Neuronal stem cell (in vitro differentiated cells): ENCODE results near the gene MYO19.
"Not testable (repeated sequence)": the region's sequence is repeated elsewhere in the genome, so short reads cannot be mapped to it uniquely, and the experiment has no call there.

Source experiments
- DNase-seq: peaks from one replicate; pipeline ENCODE4 v3.0.0-alpha.2; 2013; ENCODE audit warnings: low spot score
- H2AFZ ChIP-seq: one replicate; pipeline ENCODE4 v1.6.1; 2013; ENCODE audit warnings: mild to moderate bottlenecking, low read length, inconsistent platforms
- H2AK5ac ChIP-seq: 2 replicates; pipeline ENCODE4 v1.6.1; 2013; ENCODE audit warnings: low read depth, mild to moderate bottlenecking, inconsistent platforms, low read length, moderate library complexity, mixed read lengths
- H2BK120ac ChIP-seq: 2 replicates; pipeline ENCODE4 v1.6.1; 2013; ENCODE audit warnings: low read depth, mild to moderate bottlenecking, inconsistent platforms, low read length, moderate library complexity, mixed read lengths
- H2BK12ac ChIP-seq: one replicate; pipeline ENCODE4 v1.6.1; 2013; ENCODE audit warnings: low read length, inconsistent platforms
- H2BK15ac ChIP-seq: 2 replicates; pipeline ENCODE4 v1.6.1; 2013; ENCODE audit warnings: mild to moderate bottlenecking, low read length, inconsistent platforms, mixed read lengths
- H2BK5ac ChIP-seq: one replicate; pipeline ENCODE4 v1.6.1; 2013; ENCODE audit warnings: inconsistent platforms, mild to moderate bottlenecking, low read length, moderate library complexity
- H3K14ac ChIP-seq: one replicate; pipeline ENCODE4 v1.6.1; 2013; ENCODE audit warnings: low read length, inconsistent platforms
- H3K18ac ChIP-seq: 2 replicates; pipeline ENCODE4 v1.6.1; 2013; ENCODE audit warnings: low read length, inconsistent platforms
- H3K23ac ChIP-seq: 2 replicates; pipeline ENCODE4 v1.6.1; 2013; ENCODE audit warnings: low read depth, mild to moderate bottlenecking, mixed read lengths, low read length, inconsistent platforms; ENCODE audit not compliant: poor library complexity
- H3K27ac ChIP-seq: replicated peaks from 3 replicates; pipeline ENCODE4 v1.5.1; 2013; ENCODE audit warnings: low read length, inconsistent platforms
- H3K27me3 ChIP-seq, 3 experiments: 2 replicates each; pipeline ENCODE4 v1.6.1; 2013; ENCODE audit warnings: low read length in 3 of 3, mild to moderate bottlenecking in 2 of 3, inconsistent platforms in 1 of 3, low read depth in 1 of 3, mixed read lengths in 1 of 3, moderate library complexity in 1 of 3; ENCODE audit not compliant: control insufficient read depth in 3 of 3, insufficient read depth in 3 of 3
- H3K36me3 ChIP-seq, 2 donors: replicated peaks in 1 of 2; 2 replicates each; pipeline ENCODE4 v1.6.1; 2013; ENCODE audit warnings: low read length in 2 of 2; ENCODE audit not compliant: control insufficient read depth in 2 of 2, insufficient read depth in 2 of 2
- H3K4ac ChIP-seq: 2 replicates; pipeline ENCODE4 v1.6.1; 2013; ENCODE audit warnings: inconsistent platforms, mild to moderate bottlenecking, low read length, moderate library complexity
- H3K4me1 ChIP-seq, 2 donors: 1 replicate in 1 of 2; 2 replicates in 1 of 2; pipeline ENCODE4 v1.6.1; 2013; ENCODE audit warnings: low read length in 2 of 2, low read depth in 1 of 2; ENCODE audit not compliant: control insufficient read depth in 2 of 2, insufficient read depth in 1 of 2
- H3K4me2 ChIP-seq: one replicate; pipeline ENCODE4 v1.6.1; 2013; ENCODE audit warnings: mild to moderate bottlenecking, low read length, inconsistent platforms; ENCODE audit not compliant: insufficient read depth, poor library complexity, severe bottlenecking
- H3K4me3 ChIP-seq, 2 donors: 2 replicates each; pipeline ENCODE4 v1.5.1; 2013; ENCODE audit warnings: low read length in 2 of 2, mild to moderate bottlenecking in 2 of 2, inconsistent platforms in 1 of 2, moderate library complexity in 1 of 2
- H3K79me1 ChIP-seq: one replicate; pipeline ENCODE4 v1.6.1; 2013; ENCODE audit warnings: low read depth, mild to moderate bottlenecking, inconsistent platforms, low read length, moderate library complexity
- H3K9ac ChIP-seq: one replicate; pipeline ENCODE4 v1.6.1; 2013; ENCODE audit warnings: mild to moderate bottlenecking, low read depth, low read length, inconsistent platforms; ENCODE audit not compliant: poor library complexity
- H3K9me3 ChIP-seq, 2 donors: replicated peaks in 1 of 2; 2 replicates each; pipeline versions ENCODE3 to v1.6.1; 2013; ENCODE audit warnings: low read length in 2 of 2, mild to moderate bottlenecking in 2 of 2, inconsistent platforms in 1 of 2, low read depth in 1 of 2, mixed read lengths in 1 of 2, moderate library complexity in 1 of 2; ENCODE audit not compliant: control insufficient read depth in 2 of 2, insufficient read depth in 1 of 2
- H4K8ac ChIP-seq: one replicate; pipeline ENCODE4 v1.6.1; 2013; ENCODE audit warnings: low read depth, mild to moderate bottlenecking, inconsistent platforms, low read length, moderate library complexity
- H4K91ac ChIP-seq: one replicate; pipeline ENCODE4 v1.6.1; 2013; ENCODE audit warnings: low read length, low read depth, mild to moderate bottlenecking, inconsistent platforms; ENCODE audit not compliant: poor library complexity
- WGBS, 2 donors: extraction: QIAGEN DNeasy Blood & Tissue Kit; methylation state at CpG; one replicate each; pipeline ENCODE4 v1.1.7; 2013; ENCODE audit warnings: missing lambda C conversion rate in 2 of 2, mixed read lengths in 1 of 2; ENCODE audit not compliant: insufficient read length in 2 of 2, insufficient replicate concordance in 1 of 2; ENCODE audit errors: extremely low coverage in 2 of 2; 5-methylcytosine and 5-hydroxymethylcytosine counted together

The MYO19 gene

DNA sequence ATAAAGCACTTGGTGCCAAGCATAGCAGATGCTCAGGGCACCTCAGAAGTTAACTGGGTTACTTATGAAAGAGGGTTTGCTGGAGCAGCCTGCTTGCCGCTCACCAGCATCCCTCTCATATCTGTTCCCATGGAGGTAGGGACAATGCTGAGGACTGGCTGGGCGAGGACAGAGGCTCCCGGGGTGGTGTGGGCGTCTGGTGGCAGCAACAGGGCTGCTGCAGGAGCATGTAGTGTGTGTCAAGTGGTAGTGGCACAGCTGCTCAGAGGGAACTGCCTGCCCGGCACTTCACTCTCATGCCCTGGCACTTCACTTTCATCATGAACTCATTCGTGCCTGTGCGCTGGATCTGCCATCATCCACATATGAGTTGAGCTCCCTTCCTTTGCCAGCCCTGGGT lies 75.1 kb downstream of the MYO19 start:
- Histone ChIP-seq H3K23ac (peak overlapping the region; percentile 3), H3K4ac (no peak overlapping the region), H3K36me3 (no peaks in the 10 kb centered on the region), H2BK5ac (no peak overlapping the region), H4K91ac (no peak overlapping the region), H3K27me3 (peaks cover 0 to 19% (median 4%) of the 10 kb centered on the region in 3 experiments), H3K9me3 (no peaks in the 10 kb centered on the region), H3K4me2 (no peak overlapping the region), H3K79me1 (no peaks in the 10 kb centered on the region), H2BK12ac (no peak overlapping the region), H4K8ac (no peak overlapping the region), H3K9ac (no peak overlapping the region), H3K27ac (no peak overlapping the region), H2AFZ (no peak overlapping the region), H3K4me1 (peaks cover 0 to 3% of the 10 kb centered on the region in 2 donors), H3K18ac (peak overlapping the region; percentile 42), H2AK5ac (no peak overlapping the region), H2BK15ac (no peak overlapping the region), H2BK120ac (no peak overlapping the region), H3K4me3 (no peak overlapping the region), H3K14ac (no peak overlapping the region)
- DNase-seq: no peak
- no CpG with 5 or more reads among the region's 7 CpGs for WGBS, 2 donors

DNA sequence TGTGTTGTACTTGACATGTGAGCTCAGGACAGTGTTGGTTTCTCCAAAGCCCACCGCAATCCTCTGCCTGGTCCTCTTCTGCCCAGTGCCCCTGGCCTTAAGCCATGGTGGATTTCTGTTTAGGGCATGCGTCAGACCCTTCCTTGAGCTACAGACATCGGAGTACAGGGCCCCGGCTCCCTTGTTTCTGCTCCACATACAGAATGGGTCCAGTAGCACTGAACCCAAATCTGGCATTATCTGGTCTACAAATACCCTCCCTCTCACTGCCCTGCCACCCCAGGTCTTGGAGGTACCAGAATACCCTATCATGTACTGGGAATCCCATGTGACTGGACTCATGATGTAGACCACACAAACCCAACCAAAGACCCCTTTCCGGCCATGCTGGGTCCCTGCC lies 75.6 kb downstream of the MYO19 start:
- H3K27ac ChIP-seq: no peak overlapping the region
- H2BK12ac ChIP-seq: no peak overlapping the region
- no peaks in the 10 kb centered on the region for H3K79me1 ChIP-seq
- H3K4me2 ChIP-seq: no peak overlapping the region
- H4K8ac ChIP-seq: no peak overlapping the region
- H3K4me1 ChIP-seq: peaks cover 0 to 3% of the 10 kb centered on the region in 2 donors
- H3K9me3 ChIP-seq: no peaks in the 10 kb centered on the region
- peaks cover 0 to 19% (median 0%) of the 10 kb centered on the region in 3 experiments for H3K27me3 ChIP-seq
- H2AK5ac ChIP-seq: no peak overlapping the region
- no peak overlapping the region for H3K18ac ChIP-seq
- DNase-seq: no peak
- no peak overlapping the region for H2BK5ac ChIP-seq
- no peak overlapping the region for H3K14ac ChIP-seq
- no peak overlapping the region for H2AFZ ChIP-seq
- no peak overlapping the region for H3K9ac ChIP-seq
- no peaks in the 10 kb centered on the region for H3K36me3 ChIP-seq
- no peak overlapping the region for H3K23ac ChIP-seq
- no peak overlapping the region for H3K4ac ChIP-seq
- H2BK120ac ChIP-seq: no peak overlapping the region
- no peak overlapping the region for H2BK15ac ChIP-seq
- no peak overlapping the region for H3K4me3 ChIP-seq
- no CpG with 5 or more reads among the region's 5 CpGs for WGBS, 2 donors
- H4K91ac ChIP-seq: no peak overlapping the region

DNA sequence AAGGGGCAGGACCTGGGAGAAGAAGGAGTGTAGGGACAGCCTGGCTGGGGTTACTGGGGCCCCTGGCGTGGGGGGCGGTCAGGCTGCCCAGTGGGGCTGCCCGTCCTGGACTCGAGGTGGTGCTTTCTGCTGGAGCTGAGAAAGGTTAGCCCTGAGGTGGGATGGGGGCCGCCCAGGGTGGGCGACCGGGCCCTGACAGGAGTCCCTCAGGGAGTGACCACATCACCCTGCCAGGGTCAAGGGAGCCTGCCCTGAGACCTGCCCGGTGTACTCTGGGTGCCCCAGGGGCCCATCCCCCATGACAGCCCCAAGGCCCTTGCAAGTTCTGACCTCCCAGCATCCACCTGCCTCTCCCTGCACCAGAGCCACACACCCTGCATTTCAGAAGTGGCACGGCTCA lies 77.0 kb downstream of the MYO19 start:
- not testable (repeated sequence) for H2BK5ac ChIP-seq, DNase-seq, H2BK12ac ChIP-seq, H2AFZ ChIP-seq, H3K79me1 ChIP-seq, H3K27ac ChIP-seq, H3K36me3 ChIP-seq, H2BK120ac ChIP-seq, H3K9me3 ChIP-seq, H3K4me3 ChIP-seq, H4K8ac ChIP-seq, H3K9ac ChIP-seq, H3K23ac ChIP-seq, H2AK5ac ChIP-seq, H2BK15ac ChIP-seq, H3K18ac ChIP-seq, H3K14ac ChIP-seq, H4K91ac ChIP-seq, H3K4ac ChIP-seq, H3K4me1 ChIP-seq, H3K4me2 ChIP-seq
- H3K27me3 ChIP-seq: peaks cover 0 to 19% (median 0%) of the 10 kb centered on the region in 3 experiments
- no CpG with 5 or more reads among the region's 9 CpGs for WGBS, 2 donors

DNA sequence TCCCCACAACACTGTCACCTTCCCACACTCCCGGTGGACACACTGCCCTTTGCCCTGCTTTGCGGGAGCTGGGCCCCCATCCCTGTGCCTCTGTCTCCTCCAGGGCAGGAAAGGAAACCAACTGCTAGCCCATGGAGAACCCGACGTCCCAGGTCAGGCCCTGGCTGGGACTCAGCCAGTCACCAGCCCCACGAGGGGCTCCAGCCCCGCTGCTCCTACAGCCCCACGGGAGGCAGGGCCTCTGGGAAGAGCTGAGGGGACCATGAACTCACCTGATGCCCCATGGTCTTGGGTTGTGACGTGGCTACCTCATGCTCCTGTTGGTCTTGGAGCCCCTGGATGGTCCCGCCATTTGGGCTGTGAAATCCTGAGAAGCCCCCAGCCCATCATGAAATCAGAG lies 81.8 kb downstream of the MYO19 start:
- not testable (repeated sequence) for H3K14ac ChIP-seq, H3K79me1 ChIP-seq, H3K36me3 ChIP-seq, H3K4ac ChIP-seq, H2BK15ac ChIP-seq, H3K4me2 ChIP-seq, H3K27me3 ChIP-seq, DNase-seq, H2AFZ ChIP-seq, H3K27ac ChIP-seq, H3K18ac ChIP-seq, H2AK5ac ChIP-seq, H3K9me3 ChIP-seq, H2BK5ac ChIP-seq, H3K23ac ChIP-seq, H2BK120ac ChIP-seq, H4K8ac ChIP-seq, H3K9ac ChIP-seq, H3K4me1 ChIP-seq, H4K91ac ChIP-seq, H2BK12ac ChIP-seq, H3K4me3 ChIP-seq
- no CpG with 5 or more reads among the region's 9 CpGs for WGBS, 2 donors
